ENCODE data around the gene CEP72.

DNA sequence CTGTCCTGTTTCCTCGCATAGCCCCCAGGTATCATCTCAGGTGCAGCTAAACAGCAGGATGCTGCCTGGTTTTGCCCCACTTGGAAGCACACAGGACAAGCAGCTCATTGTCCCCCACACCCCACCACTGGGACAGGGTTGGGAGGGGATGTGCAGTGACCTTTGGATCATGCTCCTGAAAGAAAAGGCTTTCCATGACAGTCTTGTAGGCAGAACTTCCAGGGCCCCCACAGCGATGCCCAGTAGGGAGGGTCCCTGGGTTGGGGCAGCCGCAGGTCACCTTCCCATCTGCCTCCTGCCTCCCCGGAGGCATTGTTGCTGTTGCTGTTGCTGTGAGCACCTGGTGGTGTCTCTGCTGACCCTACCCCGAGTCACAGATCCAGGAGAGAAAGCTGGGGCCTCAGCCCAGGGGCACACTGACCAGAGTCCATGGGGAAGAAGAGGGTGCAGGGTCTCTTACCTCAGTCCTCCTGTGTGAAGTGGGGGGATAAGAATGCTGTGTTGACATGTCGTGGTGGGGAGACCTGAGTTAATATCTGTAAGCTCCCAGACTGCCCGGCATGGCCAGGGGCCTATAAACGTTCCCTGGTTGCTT lies 8.5 kb downstream of the CEP72 start:
- no peak for TF ChIP-seq EZH2 (IDR thresholded peaks at IDR 0.05; ENCODE audit: low read length, unreplicated experiment)
- TF ChIP-seq, protein P1, sequence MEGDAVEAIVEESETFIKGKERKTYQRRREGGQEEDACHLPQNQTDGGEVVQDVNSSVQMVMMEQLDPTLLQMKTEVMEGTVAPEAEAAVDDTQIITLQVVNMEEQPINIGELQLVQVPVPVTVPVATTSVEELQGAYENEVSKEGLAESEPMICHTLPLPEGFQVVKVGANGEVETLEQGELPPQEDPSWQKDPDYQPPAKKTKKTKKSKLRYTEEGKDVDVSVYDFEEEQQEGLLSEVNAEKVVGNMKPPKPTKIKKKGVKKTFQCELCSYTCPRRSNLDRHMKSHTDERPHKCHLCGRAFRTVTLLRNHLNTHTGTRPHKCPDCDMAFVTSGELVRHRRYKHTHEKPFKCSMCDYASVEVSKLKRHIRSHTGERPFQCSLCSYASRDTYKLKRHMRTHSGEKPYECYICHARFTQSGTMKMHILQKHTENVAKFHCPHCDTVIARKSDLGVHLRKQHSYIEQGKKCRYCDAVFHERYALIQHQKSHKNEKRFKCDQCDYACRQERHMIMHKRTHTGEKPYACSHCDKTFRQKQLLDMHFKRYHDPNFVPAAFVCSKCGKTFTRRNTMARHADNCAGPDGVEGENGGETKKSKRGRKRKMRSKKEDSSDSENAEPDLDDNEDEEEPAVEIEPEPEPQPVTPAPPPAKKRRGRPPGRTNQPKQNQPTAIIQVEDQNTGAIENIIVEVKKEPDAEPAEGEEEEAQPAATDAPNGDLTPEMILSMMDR (conservative IDR thresholded peaks at IDR 0.05; ENCODE audit: low read depth, low read length): no peak
